Stomach (tissue), 9 donors: ENCODE data around the gene HCFC1R1. TPM values are rescaled to one million over a fixed set of nuclear protein-coding genes. Genes with fewer than 3 reads are reported as not detected.

ENCODE experiments used
- DNase-seq, 2 donors: peaks; one replicate each; pipeline versions ENCODE4 v3.0.0 to v3.0.0-alpha.2; 2013 to 2019
- H3K27ac ChIP-seq, 5 donors: fragments of 200-600 bp in 4 of 5; sonication (generic) in 4 of 5; one replicate each; pipeline ENCODE4 v1.5.1; 2013 to 2019; ENCODE audit warnings: mild to moderate bottlenecking in 1 of 5, moderate library complexity in 1 of 5
- H3K27me3 ChIP-seq, 3 donors: fragments of 200-600 bp; sonication (generic); one replicate each; pipeline ENCODE4 v1.5.1; 2017 to 2019; ENCODE audit warnings: mixed run types in 1 of 3
- H3K36me3 ChIP-seq, 4 donors: fragments of 200-600 bp; sonication (generic); 1 replicate in 3 of 4; 2 replicates in 1 of 4; pipeline ENCODE4 v1.5.1; 2016 to 2019
- H3K4me1 ChIP-seq, 4 donors: fragments of 200-600 bp; sonication (generic); one replicate each; pipeline ENCODE4 v1.5.1; 2016 to 2019
- H3K4me3 ChIP-seq, 4 donors: fragments of 200-600 bp; sonication (generic) in 3 of 4; one replicate each; pipeline ENCODE4 v1.5.1; 2016 to 2019; ENCODE audit warnings: mild to moderate bottlenecking in 1 of 4
- H3K9me3 ChIP-seq, 4 donors: fragments of 200-600 bp; sonication (generic); one replicate each; pipeline ENCODE4 v1.5.1; 2016 to 2019
- EP300 ChIP-seq: sonication (generic); formaldehyde crosslinking; IDR thresholded peaks from one replicate; pipeline ENCODE4 v1.6.1; 2017; ENCODE audit warnings: antibody characterized with exemption
- POLR2A ChIP-seq, 4 donors: fragments of 450-650 bp; IDR thresholded peaks; one replicate each; pipeline ENCODE4 v1.6.1; 2016; ENCODE audit warnings: antibody characterized with exemption in 4 of 4, control low read depth in 2 of 4, mild to moderate bottlenecking in 1 of 4, moderate library complexity in 1 of 4
- POLR2AphosphoS5 ChIP-seq, 3 donors: sonication (generic); formaldehyde crosslinking; IDR thresholded peaks; one replicate each; pipeline ENCODE4 v1.6.1; 2016; ENCODE audit warnings: antibody characterized with exemption in 3 of 3
- WGBS, 5 donors: extraction: QIAGEN DNeasy Blood & Tissue Kit in 3 of 5; methylation state at CpG; one replicate each; pipeline versions ENCODE4 v1.1.5 to v1.1.7; 2013 to 2018; 5-methylcytosine and 5-hydroxymethylcytosine counted together
- intact Hi-C: fragments of 100-400 bp; cut with DNase I; formaldehyde crosslinking; loops from one replicate; pipeline ENCODE4 v1.15.1; 2023; ENCODE audit warnings: low total_unique reads
- polyA plus RNA-seq, 3 donors: library from polyadenylated mRNA; stranded (reverse); fragments of 200-250 nt; gene quantifications; one replicate each; pipeline ENCODE4 v1.2.3, GENCODE V29; 2013
- small RNA-seq, 4 donors: library from RNA; depleted of rRNA; stranded (forward); fragments of <200 nt; gene quantifications; one replicate each; pipeline ENCODE3, GENCODE V24; 2016
- total RNA-seq, 5 donors: library from RNA; depleted of rRNA; stranded (reverse); fragments of >200 nt; gene quantifications; one replicate each; pipeline versions ENCODE4 v1.1.0 to v1.2.3, GENCODE V29; 2014 to 2016
- TF ChIP-seq, protein P1 (sequence below), 7 experiments: fragments of 450-650 bp in 4 of 7; fragments of 200-600 bp in 3 of 7; sonication (generic) in 3 of 7; IDR thresholded peaks; one replicate each; pipeline ENCODE4 v1.5.1; 2016 to 2019; ENCODE audit warnings: antibody characterized with exemption in 7 of 7, control low read depth in 2 of 7, mild to moderate bottlenecking in 1 of 7
- donor health status: healthy with polysubstance abuse.
- donor health status: Bipolar disorder and iron deficiency.
- donor health status: healthy.

The HCFC1R1 gene
- total and polyA plus RNA-seq, 8 donors: 11.0 to 128 (median 60.7) TPM

DNA sequence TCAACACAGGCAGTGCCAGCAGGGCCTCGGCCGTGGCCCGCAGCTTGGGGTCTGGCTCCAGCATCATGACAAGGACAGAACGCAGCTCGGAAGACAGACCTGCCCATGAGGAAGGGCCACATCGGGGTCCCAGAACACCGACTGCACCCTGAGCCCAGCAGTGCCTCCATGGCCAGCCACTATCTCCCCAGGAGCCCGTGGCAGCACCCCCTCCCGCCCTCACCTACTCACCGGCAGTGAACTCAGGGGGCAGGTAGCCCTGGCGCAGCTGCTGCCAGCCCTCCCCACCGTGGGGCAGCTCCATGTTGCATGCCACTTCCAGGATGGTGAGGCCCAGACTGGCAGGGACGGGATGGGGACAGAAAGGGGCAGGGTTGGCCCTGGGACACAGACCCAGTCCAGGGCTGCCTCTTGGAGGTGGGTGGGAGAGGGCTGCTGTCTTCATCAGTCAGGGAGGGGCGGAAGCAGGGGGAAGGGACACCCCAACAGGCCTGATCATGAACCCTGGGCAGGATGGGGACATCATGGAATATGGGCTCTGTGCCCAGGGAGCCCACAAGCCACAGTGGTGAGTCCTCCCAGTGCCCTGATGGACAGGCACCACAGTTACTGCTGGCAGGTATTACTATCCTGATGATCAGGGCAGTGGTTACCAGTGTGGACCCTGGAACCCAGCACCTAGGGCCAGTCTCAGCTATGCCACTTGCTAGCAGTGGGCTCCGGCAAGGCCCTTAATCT lies 49.3 kb downstream of the HCFC1R1 start:
- TF ChIP-seq POLR2AphosphoS5 (IDR thresholded peaks at IDR 0.05): no peak
- TF ChIP-seq, protein P1, sequence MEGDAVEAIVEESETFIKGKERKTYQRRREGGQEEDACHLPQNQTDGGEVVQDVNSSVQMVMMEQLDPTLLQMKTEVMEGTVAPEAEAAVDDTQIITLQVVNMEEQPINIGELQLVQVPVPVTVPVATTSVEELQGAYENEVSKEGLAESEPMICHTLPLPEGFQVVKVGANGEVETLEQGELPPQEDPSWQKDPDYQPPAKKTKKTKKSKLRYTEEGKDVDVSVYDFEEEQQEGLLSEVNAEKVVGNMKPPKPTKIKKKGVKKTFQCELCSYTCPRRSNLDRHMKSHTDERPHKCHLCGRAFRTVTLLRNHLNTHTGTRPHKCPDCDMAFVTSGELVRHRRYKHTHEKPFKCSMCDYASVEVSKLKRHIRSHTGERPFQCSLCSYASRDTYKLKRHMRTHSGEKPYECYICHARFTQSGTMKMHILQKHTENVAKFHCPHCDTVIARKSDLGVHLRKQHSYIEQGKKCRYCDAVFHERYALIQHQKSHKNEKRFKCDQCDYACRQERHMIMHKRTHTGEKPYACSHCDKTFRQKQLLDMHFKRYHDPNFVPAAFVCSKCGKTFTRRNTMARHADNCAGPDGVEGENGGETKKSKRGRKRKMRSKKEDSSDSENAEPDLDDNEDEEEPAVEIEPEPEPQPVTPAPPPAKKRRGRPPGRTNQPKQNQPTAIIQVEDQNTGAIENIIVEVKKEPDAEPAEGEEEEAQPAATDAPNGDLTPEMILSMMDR (IDR thresholded peaks at IDR 0.05): no peak
- no peak for TF ChIP-seq EP300
- TF ChIP-seq POLR2A (IDR thresholded peaks at IDR 0.05): no peak
- peaks cover 25 to 43% (median 31%) of the 10 kb centered on the region in 4 donors for H3K4me1 ChIP-seq
- no peak overlapping the region for H3K4me3 ChIP-seq
- peaks cover 0 to 10% (median 0%) of the 10 kb centered on the region in 4 donors for H3K36me3 ChIP-seq
- no peak for DNase-seq
- WGBS, 5 donors: 86 to 95% (median 90%) methylated on average over 7 to 15 of the region's 15 CpGs
- peaks cover 0 to 24% (median under 1%) of the 10 kb centered on the region in 3 donors for H3K27me3 ChIP-seq
- H3K9me3 ChIP-seq: no peaks in the 10 kb centered on the region
- intact Hi-C loops: no loop called here
- no peak overlapping the region for H3K27ac ChIP-seq

DNA sequence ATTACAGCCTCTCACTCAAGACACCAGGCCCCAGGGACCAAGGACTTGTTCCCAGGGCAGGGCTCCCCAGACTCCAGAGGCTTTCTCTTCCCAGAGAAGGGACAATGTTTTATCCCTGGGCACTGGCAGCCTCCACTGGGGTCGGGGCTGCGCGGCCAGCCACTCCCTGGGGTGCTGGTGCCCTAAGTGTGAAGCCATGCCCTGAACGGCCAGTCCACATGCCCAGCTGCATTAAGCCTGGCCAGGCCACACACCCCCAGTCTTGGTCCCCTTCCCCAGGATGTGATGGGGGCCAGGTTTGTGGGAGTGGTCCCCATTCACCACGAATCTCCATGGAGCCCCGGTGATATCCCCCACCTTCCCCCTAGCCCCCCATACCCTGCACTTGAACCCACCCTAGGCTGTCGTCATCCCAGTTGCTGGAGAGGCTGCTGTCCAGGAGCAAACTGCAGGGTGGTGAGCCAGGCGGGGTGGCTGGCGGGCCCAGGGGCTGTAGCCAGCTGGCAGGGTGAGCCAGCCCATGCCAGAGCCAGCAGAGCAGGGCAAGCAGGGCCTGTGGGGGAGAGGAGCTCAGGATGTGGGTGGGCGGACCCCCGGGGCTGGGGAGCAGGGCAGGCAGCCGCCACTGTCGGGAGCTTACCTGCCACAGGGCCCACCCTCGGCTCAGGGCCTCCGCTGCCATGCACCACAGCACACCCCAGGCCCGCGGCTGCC lies 50.0 kb downstream of the HCFC1R1 start:
- peaks cover 0 to 10% (median 0%) of the 10 kb centered on the region in 4 donors for H3K36me3 ChIP-seq
- 82 to 90% (median 88%) methylated on average over 7 to 17 of the region's 17 CpGs for WGBS, 5 donors
- intact Hi-C loops: no loop called here

DNA sequence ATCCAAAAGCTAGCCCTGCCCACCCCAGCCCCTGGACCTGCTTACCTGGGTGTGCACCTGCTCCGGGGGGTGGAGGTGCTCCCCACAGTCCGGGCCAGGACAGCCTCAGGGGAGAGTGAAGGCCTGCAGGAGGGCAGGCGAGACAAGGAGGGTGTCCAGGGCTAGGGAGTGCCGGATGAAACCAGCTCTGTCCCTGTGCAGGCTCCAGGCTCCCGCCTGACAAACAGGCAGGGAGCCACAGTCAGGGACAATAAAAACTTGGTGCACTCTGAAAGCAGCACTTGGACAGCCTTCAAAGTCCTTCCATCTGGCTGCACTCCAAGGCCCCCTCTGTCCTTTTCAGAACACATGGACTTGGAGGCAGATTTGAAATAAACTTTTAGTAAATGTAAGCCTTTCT lies 50.6 kb downstream of the HCFC1R1 start:
- Histone ChIP-seq H3K27me3 (peaks cover 4 to 33% (median 6%) of the 10 kb centered on the region in 3 donors), H3K36me3 (peaks cover 0 to 10% (median 0%) of the 10 kb centered on the region in 4 donors), H3K9me3 (no peaks in the 10 kb centered on the region), H3K27ac (no peak overlapping the region), H3K4me1 (peaks cover 31 to 46% (median 40%) of the 10 kb centered on the region in 4 donors), H3K4me3 (no peak overlapping the region)
- TF ChIP-seq EP300: no peak
- TF ChIP-seq, protein P1 (IDR thresholded peaks at IDR 0.05): no peak
- intact Hi-C loops: no loop called here
- 77 to 91% (median 80%) methylated on average over 4 to 5 of the region's 5 CpGs for WGBS, 5 donors
- DNase-seq: no peak

More for the DNA sequence above, 50.0 kb downstream of the HCFC1R1 start:
- peaks cover 26 to 42% (median 34%) of the 10 kb centered on the region in 4 donors for H3K4me1 ChIP-seq
- no peaks in the 10 kb centered on the region for H3K9me3 ChIP-seq
- no peak for DNase-seq
- H3K27ac ChIP-seq: no peak overlapping the region
- H3K4me3 ChIP-seq: no peak overlapping the region
- TF ChIP-seq EP300: no peak
- no peak for TF ChIP-seq POLR2A (IDR thresholded peaks at IDR 0.05)
- TF ChIP-seq, protein P1 (IDR thresholded peaks at IDR 0.05): no peak
- no peak for TF ChIP-seq POLR2AphosphoS5 (IDR thresholded peaks at IDR 0.05)
- H3K27me3 ChIP-seq: peaks cover 0 to 27% (median 0%) of the 10 kb centered on the region in 3 donors

Small RNA genes within 50 kb of the gene (small RNA-seq; reads per million reads assigned to genes)
- 0 reads per million in 4 donors for gene LINC00514

Other genes starting within 250 kb of the HCFC1R1 start
- gene ELOB, start 246.7 kb downstream of the HCFC1R1 start, total RNA-seq: 100 to 1,000 TPM in 4 of 5 donors, 10 to 100 TPM in 1; 68.1 to 279 (median 174) TPM
- 100 to 1,000 TPM; 386 to 713 (median 456) TPM for gene ELOB, start 246.7 kb downstream of the HCFC1R1 start, polyA plus RNA-seq
- not detected for gene PRSS33, start 236.4 kb downstream of the HCFC1R1 start, total RNA-seq
- gene PRSS33, start 236.4 kb downstream of the HCFC1R1 start, polyA plus RNA-seq: not detected
- not detected for gene PRSS41, start 225.5 kb downstream of the HCFC1R1 start, total RNA-seq
- not detected for gene PRSS41, start 225.5 kb downstream of the HCFC1R1 start, polyA plus RNA-seq
- 1 to 10 TPM in 1 of 5 donors, not detected in 4; 1.1 TPM for gene PRSS21, start 206.7 kb downstream of the HCFC1R1 start, total RNA-seq
- 1 to 10 TPM in 1 of 3 donors, under 1 TPM in 2; 0.50 to 2.9 (median 0.65) TPM for gene PRSS21, start 206.7 kb downstream of the HCFC1R1 start, polyA plus RNA-seq
- gene ZG16B, start 193.6 kb downstream of the HCFC1R1 start, total RNA-seq: 10 to 100 TPM in 2 of 5 donors, not detected in 3; 15.6 to 39.0 TPM
- gene ZG16B, start 193.6 kb downstream of the HCFC1R1 start, polyA plus RNA-seq: 10 to 100 TPM; 13.0 to 35.4 (median 22.3) TPM
- gene PRSS22, start 165.8 kb downstream of the HCFC1R1 start, total RNA-seq: 10 to 100 TPM in 2 of 5 donors, 1 to 10 TPM in 2, not detected in 1; 1.8 to 33.2 (median 9.8) TPM
- gene PRSS22, start 165.8 kb downstream of the HCFC1R1 start, polyA plus RNA-seq: 10 to 100 TPM in 2 of 3 donors, 1 to 10 TPM in 1; 5.2 to 62.2 (median 22.7) TPM
- gene FLYWCH2, start 140.7 kb downstream of the HCFC1R1 start, total RNA-seq: 10 to 100 TPM; 19.6 to 76.4 (median 52.4) TPM
- gene FLYWCH2, start 140.7 kb downstream of the HCFC1R1 start, polyA plus RNA-seq: 10 to 100 TPM; 30.1 to 43.4 (median 39.0) TPM
- gene FLYWCH1, start 112.0 kb downstream of the HCFC1R1 start, total RNA-seq: 100 to 1,000 TPM in 1 of 5 donors, 10 to 100 TPM in 4; 10.5 to 121 (median 26.5) TPM
- 10 to 100 TPM in 2 of 3 donors, 1 to 10 TPM in 1; 8.1 to 18.1 (median 12.0) TPM for gene FLYWCH1, start 112.0 kb downstream of the HCFC1R1 start, polyA plus RNA-seq
- gene KREMEN2, start 59.7 kb downstream of the HCFC1R1 start, total RNA-seq: under 1 TPM in 1 of 5 donors, not detected in 4; 0.37 TPM
- 1 to 10 TPM in 1 of 3 donors, not detected in 2; 1.1 TPM for gene KREMEN2, start 59.7 kb downstream of the HCFC1R1 start, polyA plus RNA-seq
- 10 to 100 TPM in 2 of 5 donors, 1 to 10 TPM in 3; 4.8 to 43.2 (median 8.4) TPM for gene PAQR4, start 54.6 kb downstream of the HCFC1R1 start, total RNA-seq
- gene PAQR4, start 54.6 kb downstream of the HCFC1R1 start, polyA plus RNA-seq: 10 to 100 TPM in 2 of 3 donors, 1 to 10 TPM in 1; 2.7 to 15.3 (median 10.9) TPM
- gene PKMYT1, start 43.5 kb downstream of the HCFC1R1 start, total RNA-seq: 10 to 100 TPM in 2 of 5 donors, 1 to 10 TPM in 3; 2.4 to 19.3 (median 9.6) TPM
- 10 to 100 TPM in 1 of 3 donors, 1 to 10 TPM in 2; 1.8 to 15.9 (median 9.5) TPM for gene PKMYT1, start 43.5 kb downstream of the HCFC1R1 start, polyA plus RNA-seq
- not detected for gene CLDN9, start 11.0 kb downstream of the HCFC1R1 start, total RNA-seq
- under 1 TPM in 2 of 3 donors, not detected in 1; 0.28 to 0.31 TPM for gene CLDN9, start 11.0 kb downstream of the HCFC1R1 start, polyA plus RNA-seq
- gene CLDN6, start 5.8 kb downstream of the HCFC1R1 start, total RNA-seq: not detected
- not detected for gene CLDN6, start 5.8 kb downstream of the HCFC1R1 start, polyA plus RNA-seq
- gene TNFRSF12A, start 3.6 kb downstream of the HCFC1R1 start, total RNA-seq: 100 to 1,000 TPM in 2 of 5 donors, 10 to 100 TPM in 2, 1 to 10 TPM in 1; 1.8 to 134 (median 77.2) TPM
- 100 to 1,000 TPM in 1 of 3 donors, 10 to 100 TPM in 2; 20.3 to 117 (median 25.8) TPM for gene TNFRSF12A, start 3.6 kb downstream of the HCFC1R1 start, polyA plus RNA-seq
- gene THOC6, start 93 bp upstream of the HCFC1R1 start, total RNA-seq: 10 to 100 TPM in 4 of 5 donors, not detected in 1; 10.5 to 97.9 (median 22.2) TPM
- 10 to 100 TPM; 15.3 to 39.0 (median 32.8) TPM for gene THOC6, start 93 bp upstream of the HCFC1R1 start, polyA plus RNA-seq
- gene BICDL2, start 13.0 kb upstream of the HCFC1R1 start, total RNA-seq: 100 to 1,000 TPM in 1 of 5 donors, 10 to 100 TPM in 4; 18.4 to 693 (median 59.4) TPM
- 10 to 100 TPM; 26.0 to 79.7 (median 29.0) TPM for gene BICDL2, start 13.0 kb upstream of the HCFC1R1 start, polyA plus RNA-seq
- 1 to 10 TPM in 2 of 5 donors, not detected in 3; 1.1 to 1.6 TPM for gene MMP25, start 22.6 kb upstream of the HCFC1R1 start, total RNA-seq
- 1 to 10 TPM in 1 of 3 donors, under 1 TPM in 2; 0.48 to 2.9 (median 0.61) TPM for gene MMP25, start 22.6 kb upstream of the HCFC1R1 start, polyA plus RNA-seq
- gene IL32, start 41.7 kb upstream of the HCFC1R1 start, total RNA-seq: 100 to 1,000 TPM in 1 of 5 donors, 10 to 100 TPM in 3, 1 to 10 TPM in 1; 9.9 to 504 (median 90.4) TPM
- 100 to 1,000 TPM in 1 of 3 donors, 10 to 100 TPM in 2; 56.3 to 129 (median 60.9) TPM for gene IL32, start 41.7 kb upstream of the HCFC1R1 start, polyA plus RNA-seq
- gene ZSCAN10, start 75.4 kb upstream of the HCFC1R1 start, total RNA-seq: not detected
- not detected for gene ZSCAN10, start 75.4 kb upstream of the HCFC1R1 start, polyA plus RNA-seq
- gene ZNF205, start 88.6 kb upstream of the HCFC1R1 start, total RNA-seq: 10 to 100 TPM in 1 of 5 donors, 1 to 10 TPM in 3, under 1 TPM in 1; 0.87 to 21.9 (median 5.5) TPM
- 10 to 100 TPM; 16.6 to 27.5 (median 20.9) TPM for gene ZNF205, start 88.6 kb upstream of the HCFC1R1 start, polyA plus RNA-seq
- gene ZNF213, start 111.1 kb upstream of the HCFC1R1 start, total RNA-seq: 10 to 100 TPM in 3 of 5 donors, 1 to 10 TPM in 2; 1.3 to 87.8 (median 20.0) TPM
- 1 to 10 TPM; 5.8 to 6.7 (median 6.1) TPM for gene ZNF213, start 111.1 kb upstream of the HCFC1R1 start, polyA plus RNA-seq
- not detected for gene OR1F1, start 164.3 kb upstream of the HCFC1R1 start, total RNA-seq
- not detected for gene OR1F1, start 164.3 kb upstream of the HCFC1R1 start, polyA plus RNA-seq
- gene ZNF200, start 211.2 kb upstream of the HCFC1R1 start, total RNA-seq: 1 to 10 TPM; 4.7 to 8.7 (median 6.2) TPM
- gene ZNF200, start 211.2 kb upstream of the HCFC1R1 start, polyA plus RNA-seq: 1 to 10 TPM; 2.2 to 3.1 (median 2.9) TPM
- 10 to 100 TPM in 1 of 5 donors, 1 to 10 TPM in 3, under 1 TPM in 1; 0.58 to 24.5 (median 1.7) TPM for gene MEFV, start 232.7 kb upstream of the HCFC1R1 start, total RNA-seq
- gene MEFV, start 232.7 kb upstream of the HCFC1R1 start, polyA plus RNA-seq: under 1 TPM; 0.15 to 0.44 (median 0.20) TPM